NT2/D1 (cell line): ENCODE data around the gene KLHL26.

ENCODE experiments used
- SUZ12 ChIP-seq: IDR thresholded peaks from 2 replicates; pipeline ENCODE4 v1.6.1; 2011; ENCODE audit not compliant: insufficient read length, insufficient read depth; ENCODE audit errors: extremely low read depth
- YY1 ChIP-seq: IDR thresholded peaks from 2 replicates; pipeline ENCODE4 v1.6.1; 2011; ENCODE audit not compliant: insufficient read length, insufficient read depth
- ZNF274 ChIP-seq: IDR thresholded peaks from 2 replicates; pipeline ENCODE4 v1.6.1; 2011; ENCODE audit warnings: mild to moderate bottlenecking, low read depth, low read length

DNA sequence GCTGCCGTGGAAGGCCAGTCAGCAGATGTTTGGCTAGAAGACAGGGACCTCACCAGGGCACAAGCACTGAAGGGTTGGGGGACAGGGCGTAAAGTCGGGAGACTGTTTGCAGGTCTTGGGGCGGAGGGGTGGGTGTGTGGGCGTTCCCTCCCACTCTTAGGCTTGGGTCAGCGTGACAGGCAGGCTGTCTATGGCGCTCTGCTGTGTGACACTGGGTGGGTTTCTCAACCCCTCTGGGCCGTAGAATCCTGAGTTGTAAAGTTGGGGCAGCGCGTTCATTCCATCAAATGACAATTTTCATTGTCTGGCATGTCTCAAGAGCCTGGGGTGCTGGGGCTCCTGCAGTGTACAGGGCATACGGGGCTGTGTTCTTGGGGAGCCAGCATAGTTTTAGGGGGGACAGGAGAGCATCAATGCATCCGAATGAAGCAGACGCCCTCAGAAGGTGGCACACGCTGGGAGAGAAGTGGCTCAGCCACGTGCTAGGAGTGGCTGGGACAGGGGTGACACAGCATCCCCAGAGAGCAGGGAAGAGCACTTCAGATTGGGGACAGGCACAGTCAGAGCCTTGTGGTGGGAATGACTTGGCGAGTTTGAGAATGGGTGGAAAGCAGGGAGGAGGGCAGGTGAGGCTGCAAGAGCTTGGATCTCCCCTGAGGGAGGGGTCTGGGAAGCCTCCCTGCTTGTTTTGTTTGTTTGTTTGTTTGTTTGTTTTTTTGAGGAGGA is 51.1 kb downstream of the KLHL26 start:
- TF ChIP-seq ZNF274 = no peak
- no peak for TF ChIP-seq SUZ12
- no peak for TF ChIP-seq YY1
